PC-9 (cell line): ENCODE data around the gene TNK2.

ENCODE experiments used
- EZH2 ChIP-seq: fragments of 200-600 bp; sonication (generic); IDR thresholded peaks from 2 replicates; pipeline ENCODE4 v1.8.0; 2017; ENCODE audit warnings: antibody characterized with exemption, low read depth
- TF ChIP-seq, protein P1 (sequence below): fragments of 200-600 bp; sonication (generic); conservative IDR thresholded peaks from 2 replicates; pipeline ENCODE4 v1.6.1; 2017; ENCODE audit warnings: mixed run types, antibody characterized with exemption, mild to moderate bottlenecking, moderate library complexity

- TF ChIP-seq EZH2, result no peak
- TF ChIP-seq, protein P1, sequence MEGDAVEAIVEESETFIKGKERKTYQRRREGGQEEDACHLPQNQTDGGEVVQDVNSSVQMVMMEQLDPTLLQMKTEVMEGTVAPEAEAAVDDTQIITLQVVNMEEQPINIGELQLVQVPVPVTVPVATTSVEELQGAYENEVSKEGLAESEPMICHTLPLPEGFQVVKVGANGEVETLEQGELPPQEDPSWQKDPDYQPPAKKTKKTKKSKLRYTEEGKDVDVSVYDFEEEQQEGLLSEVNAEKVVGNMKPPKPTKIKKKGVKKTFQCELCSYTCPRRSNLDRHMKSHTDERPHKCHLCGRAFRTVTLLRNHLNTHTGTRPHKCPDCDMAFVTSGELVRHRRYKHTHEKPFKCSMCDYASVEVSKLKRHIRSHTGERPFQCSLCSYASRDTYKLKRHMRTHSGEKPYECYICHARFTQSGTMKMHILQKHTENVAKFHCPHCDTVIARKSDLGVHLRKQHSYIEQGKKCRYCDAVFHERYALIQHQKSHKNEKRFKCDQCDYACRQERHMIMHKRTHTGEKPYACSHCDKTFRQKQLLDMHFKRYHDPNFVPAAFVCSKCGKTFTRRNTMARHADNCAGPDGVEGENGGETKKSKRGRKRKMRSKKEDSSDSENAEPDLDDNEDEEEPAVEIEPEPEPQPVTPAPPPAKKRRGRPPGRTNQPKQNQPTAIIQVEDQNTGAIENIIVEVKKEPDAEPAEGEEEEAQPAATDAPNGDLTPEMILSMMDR, result no peak
Observed at GRCh38 chr3:195853036-195853435, 55.3 kb downstream of the TNK2 start.
